GM12878 (cell line): ENCODE results near the gene MEG3. TPM values are rescaled to one million over a fixed set of nuclear protein-coding genes. Genes with fewer than 3 reads are reported as not detected.

ENCODE experiments used
- ATAC-seq: fragments of 200-7000 bp; cut with Tn5 transposase; 3 replicates; pipeline ENCODE4 v1.9.1; 2020; ENCODE audit warnings: mild to moderate bottlenecking, moderate library complexity
- BruUV-seq: library from RNA; stranded (reverse); fragments of 400-500 nt; replicated peaks from 2 replicates; lab custom pipeline; 2021; lab: Mats Ljungman, UMichigan
- CTCF ChIA-PET: fragments of 300-600 bp; sonication (Branson Sonifier 250); formaldehyde crosslinking; extraction: SDS; loops from one replicate; lab custom pipeline; 2021; ENCODE audit warnings: inconsistent platforms; lab: Yijun Ruan, JAX
- POLR2A ChIA-PET: fragments of 350-600 bp; formaldehyde crosslinking; extraction: SDS; loops from one replicate; lab custom pipeline; 2021; ENCODE audit warnings: inconsistent platforms; lab: Charles Lee
- RAD21 ChIA-PET: fragments of 300-600 bp; sonication (Branson Sonifier 250); formaldehyde crosslinking; loops from one replicate; lab custom pipeline; 2023; ENCODE audit warnings: antibody characterized with exemption; ENCODE audit not compliant: unreplicated experiment; lab: Charles Lee
- SMC1A ChIA-PET: fragments of 300-600 bp; sonication (Branson Sonifier 250); formaldehyde crosslinking; loops from one replicate; lab custom pipeline; 2023; ENCODE audit not compliant: unreplicated experiment, uncharacterized antibody; lab: Charles Lee
- DNase-seq: peaks from one replicate; pipeline ENCODE4 v3.0.0-alpha.2; 2011; ENCODE audit warnings: low read depth, low spot score
- FAIRE-seq: peaks from 3 replicates; lab custom pipeline; 2011; peaks lifted over from hg19 to GRCh38; lab: Jason Lieb, UNC
- H2AFZ ChIP-seq: 2 replicates; pipeline ENCODE4 v1.6.0; 2011; ENCODE audit warnings: low read depth, low read length, control low read depth; ENCODE audit not compliant: control insufficient read depth
- H3K27ac ChIP-seq: 2 replicates; pipeline ENCODE4 v1.5.1; 2011; ENCODE audit warnings: control low read depth; ENCODE audit not compliant: control insufficient read depth, insufficient read depth
- H3K27me3 ChIP-seq, 2 experiments: replicated peaks in 1 of 2; 2 replicates each; pipeline versions ENCODE4 v1.6.0 to v1.6.1; 2011; ENCODE audit warnings: low read length in 1 of 2; ENCODE audit not compliant: control insufficient read depth in 2 of 2, insufficient read depth in 2 of 2
- H3K36me3 ChIP-seq, 2 experiments: 2 replicates each; pipeline ENCODE4 v1.5.1; 2011; ENCODE audit warnings: low read length in 1 of 2; ENCODE audit not compliant: control insufficient read depth in 2 of 2, insufficient read depth in 2 of 2
- H3K4me1 ChIP-seq: 2 replicates; pipeline ENCODE4 v1.6.1; 2011; ENCODE audit warnings: mild to moderate bottlenecking, low read length, moderate library complexity, mixed read lengths; ENCODE audit not compliant: control insufficient read depth, insufficient read depth
- H3K4me2 ChIP-seq: 2 replicates; pipeline ENCODE4 v1.6.0; 2011; ENCODE audit warnings: control low read depth; ENCODE audit not compliant: control insufficient read depth, insufficient read depth
- H3K4me3 ChIP-seq: fragments of 200-600 bp; sonication (generic); 2 replicates; pipeline ENCODE4 v1.5.1; 2016
- H3K79me2 ChIP-seq: 2 replicates; pipeline ENCODE4 v1.6.0; 2011; ENCODE audit warnings: low read length; ENCODE audit not compliant: control insufficient read depth, insufficient read depth
- H3K9ac ChIP-seq: 2 replicates; pipeline ENCODE4 v1.8.0; 2011; ENCODE audit warnings: low read length, control low read depth, mixed read lengths; ENCODE audit not compliant: control insufficient read depth, insufficient read depth
- H3K9me3 ChIP-seq: replicated peaks from 3 replicates; pipeline ENCODE4 v1.5.1; 2011; ENCODE audit warnings: mild to moderate bottlenecking, low read length; ENCODE audit not compliant: control insufficient read depth, insufficient read depth
- H4K20me1 ChIP-seq: 2 replicates; pipeline ENCODE4 v1.6.0; 2011; ENCODE audit not compliant: control insufficient read depth, insufficient read depth
- BCL11A ChIP-seq: IDR thresholded peaks from 2 replicates; pipeline ENCODE4 v1.6.1; 2011; ENCODE audit warnings: low read depth, low read length
- KDM1A ChIP-seq: fragments of 200-600 bp; sonication (generic); IDR thresholded peaks from 2 replicates; pipeline ENCODE4 v1.6.1; 2016; ENCODE audit warnings: borderline replicate concordance
- STAT1 ChIP-seq: fragments of 450-650 bp; conservative IDR thresholded peaks from 2 replicates; pipeline ENCODE4 v1.6.1; 2014; ENCODE audit warnings: antibody characterized with exemption, mild to moderate bottlenecking
- ZNF687 ChIP-seq: fragments of 450-650 bp; IDR thresholded peaks from 2 replicates; pipeline ENCODE4 v1.6.1; 2017; ENCODE audit warnings: mild to moderate bottlenecking, moderate library complexity
- WGBS: methylation state at CpG from one replicate; pipeline ENCODE4 v1.1.6; 2016; ENCODE audit warnings: low lambda C conversion rate; ENCODE audit not compliant: insufficient replicate concordance, insufficient coverage; ENCODE audit errors: missing lambda C conversion rate; 5-methylcytosine and 5-hydroxymethylcytosine counted together
- in situ Hi-C: fragments of 300-500 bp; cut with MboI; formaldehyde crosslinking; loops from 9 replicates; pipeline ENCODE4 v1.14.3; 2018; ENCODE audit warnings: mixed read lengths
- intact Hi-C: fragments of 100-400 bp; cut with micrococcal nuclease; formaldehyde crosslinking; loops from one replicate; pipeline ENCODE4 v1.14.2; 2022; ENCODE audit not compliant: unreplicated experiment
- polyA plus RNA-seq, 11 experiments: library from polyadenylated mRNA; depleted of rRNA in 4 of 11; unstranded in 6 of 11; stranded (reverse) in 5 of 11; fragments of >200 nt; fragmentation: Nextera tagmentation in 4 of 11; fragmentation: Illumina TruSeq in 1 of 11; extraction: Ambion mirVana in 4 of 11; extraction: Trizol in 1 of 11; gene quantifications; 1 replicate in 1 of 11; 2 replicates in 10 of 11; pipeline versions ENCODE4 v1.2.1 to v1.2.3, GENCODE V29; 2011 to 2016; ENCODE audit warnings: inconsistent platforms in 2 of 11, missing spikeins in 2 of 11, low read depth in 1 of 11
- total RNA-seq, 4 experiments: library from RNA; depleted of rRNA in 3 of 4; stranded (reverse); fragments of >200 nt in 3 of 4; fragmentation: Illumina TruSeq in 1 of 4; extraction: Trizol in 1 of 4; gene quantifications; 2 replicates each; pipeline versions ENCODE4 v1.2.1 to v1.2.3, GENCODE V29; 2013 to 2021

Gene MEG3
- total and polyA plus RNA-seq, 10 of the 15 experiments (the other 5 are each of a cell fraction or from before 2014, with no cell fraction given): 0.03 to 2.9 (median 0.95) TPM; not detected in 7

- no peak for TF ChIP-seq ZNF687
- no peak for TF ChIP-seq BCL11A
- TF ChIP-seq STAT1: no peak
- TF ChIP-seq, all 136 proteins: peak for 0
Observed at GRCh38 chr14:100894416-100894815, 68.5 kb downstream of the MEG3 start (continued).

GRCh38 chr14:100895411-100895810 is 69.5 kb downstream of the MEG3 start:
- RAD21 ChIA-PET: no interaction called here
- H3K27me3 ChIP-seq: no peaks in the 10 kb centered on the region; a peak in 1 of 4 replicates
- no peaks in the 10 kb centered on the region for H3K9me3 ChIP-seq
- CTCF ChIA-PET: no interaction called here
- FAIRE-seq: no peak
- no peaks in the 10 kb centered on the region for H4K20me1 ChIP-seq
- H3K27ac ChIP-seq: no peak overlapping the region
- SMC1A ChIA-PET: no interaction called here
- in situ Hi-C loops: no loop called here
- H3K79me2 ChIP-seq: no peaks in the 10 kb centered on the region
- no peak for TF ChIP-seq KDM1A
- TF ChIP-seq, all 136 proteins: peak for 0
- no peak overlapping the region for H2AFZ ChIP-seq
- H3K4me3 ChIP-seq: no peak overlapping the region
- H3K4me2 ChIP-seq: no peak overlapping the region
- H3K9ac ChIP-seq: no peak overlapping the region
- POLR2A ChIA-PET: no interaction called here
- intact Hi-C loops: no loop called here
- DNase-seq (no peak), ATAC-seq (no peak)
- BruUV-seq: no TSS peak
- H3K4me1 ChIP-seq: no peaks in the 10 kb centered on the region
- no peaks in the 10 kb centered on the region for H3K36me3 ChIP-seq
- WGBS: 24% methylated on average over 6 of the region's 6 CpGs
